Activated CD4-positive, alpha-beta T cell treated with anti-CD3 and anti-CD28 coated beads, Interleukin-2, Interleukin-6, amounts not matched to agents 100 ng/mL and 50 ng/mL, durations not matched to agents 16 hours and 8 hours (primary cell): ENCODE results near the gene REL.

Source experiments
- DNase-seq: peaks from one replicate; pipeline ENCODE4 v3.0.0-alpha.2; 2020

REL gene

GRCh38 chr2:60966507-60967405 lies 85.4 kb downstream of the REL start:
- no peak for DNase-seq

GRCh38 chr2:60972889-60973656 lies 91.7 kb downstream of the REL start:
- no peak for DNase-seq

GRCh38 chr2:60973705-60974104 lies 92.3 kb downstream of the REL start:
- no peak for DNase-seq

- no peak for DNase-seq
Observed at GRCh38 chr2:60974652-60975051, 93.3 kb downstream of the REL start.
